ENCODE data around the gene ADORA3.

DNA sequence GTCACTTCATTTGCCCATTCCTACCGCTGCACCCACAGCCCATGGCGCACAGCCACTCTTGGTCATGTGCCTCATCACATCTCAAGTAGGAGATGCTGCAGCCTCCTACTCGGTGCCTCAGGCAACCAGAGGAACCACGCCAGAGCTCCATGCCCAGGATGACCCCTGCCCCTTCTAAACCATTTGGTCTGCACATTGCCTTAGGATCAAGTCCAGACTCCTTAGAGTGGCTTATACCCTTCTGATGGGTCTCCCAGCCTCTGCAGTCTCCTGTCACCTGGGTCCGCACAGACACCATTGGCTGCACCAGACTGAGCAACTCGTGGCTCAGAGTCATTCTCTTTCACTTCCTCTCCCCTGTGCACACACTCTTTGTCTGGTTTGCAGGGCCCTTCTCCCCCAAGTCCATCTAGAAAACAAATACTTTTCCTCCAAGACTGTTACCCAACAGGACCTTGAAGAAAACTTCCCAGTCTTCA lies 2.2 kb upstream of the ADORA3 start:
- TF ChIP-seq CTCF (conservative IDR thresholded peaks at IDR 0.05; ENCODE audit: low read depth, low read length) (no peak), EZH2 (IDR thresholded peaks at IDR 0.05; ENCODE audit: borderline replicate concordance, low read depth, low read length, poor library complexity, severe bottlenecking) (no peak)
